PC-9 (cell line): ENCODE measurements around the gene SYT7. TPM values are rescaled to one million over a fixed set of nuclear protein-coding genes. Genes with fewer than 3 reads are reported as not detected.

Experiments
- BruUV-seq: library from RNA; stranded (reverse); fragments of 400-500 nt; replicated peaks from 2 replicates; lab custom pipeline; 2021; lab: Mats Ljungman, UMichigan
- CTCF ChIA-PET: fragments of 300-600 bp; sonication (Branson Sonifier 250); formaldehyde crosslinking; loops from one replicate; lab custom pipeline; 2022; ENCODE audit warnings: antibody characterized with exemption; lab: Charles Lee
- POLR2A ChIA-PET: fragments of 300-600 bp; sonication (Branson Sonifier 250); formaldehyde crosslinking; loops from one replicate; lab custom pipeline; 2022; ENCODE audit warnings: antibody characterized with exemption; ENCODE audit not compliant: unreplicated experiment; lab: Charles Lee
- DNase-seq, 2 experiments: peaks; one replicate each; pipeline versions ENCODE4 v3.0.0 to v3.0.0-alpha.2; 2015 to 2022; ENCODE audit warnings: mixed read lengths in 1 of 2
- H2AFZ ChIP-seq: fragments of 200-600 bp; sonication (generic); 2 replicates; pipeline ENCODE4 v1.8.1; 2017; ENCODE audit warnings: antibody characterized with exemption
- H3F3A ChIP-seq: fragments of 200-600 bp; sonication (generic); 2 replicates; pipeline ENCODE4 v1.8.1; 2017; ENCODE audit warnings: antibody characterized with exemption, mild to moderate bottlenecking, low read depth; ENCODE audit not compliant: insufficient read depth
- H3K27ac ChIP-seq: fragments of 200-600 bp; sonication (generic); 2 replicates; pipeline ENCODE4 v1.6.1; 2016; ENCODE audit warnings: mixed run types
- H3K27me3 ChIP-seq: fragments of 200-600 bp; sonication (generic); 2 replicates; pipeline ENCODE4 v1.6.1; 2016; ENCODE audit warnings: low read depth, mixed run types; ENCODE audit not compliant: insufficient read depth
- H3K36me3 ChIP-seq: fragments of 200-600 bp; sonication (generic); 2 replicates; pipeline ENCODE4 v1.6.1; 2016; ENCODE audit warnings: low read depth, mixed run types
- H3K4me1 ChIP-seq: fragments of 200-600 bp; sonication (generic); replicated peaks from 2 replicates; pipeline ENCODE4 v1.6.1; 2016; ENCODE audit warnings: mixed run types; ENCODE audit not compliant: insufficient read depth
- H3K4me2 ChIP-seq: fragments of 200-600 bp; sonication (generic); 2 replicates; pipeline ENCODE4 v1.6.1; 2017; ENCODE audit warnings: mixed run types
- H3K4me3 ChIP-seq: fragments of 200-600 bp; sonication (generic); 2 replicates; pipeline ENCODE4 v1.6.1; 2016; ENCODE audit warnings: mixed run types
- H3K79me2 ChIP-seq: fragments of 200-600 bp; sonication (generic); 2 replicates; pipeline ENCODE4 v1.6.1; 2017; ENCODE audit warnings: low read depth, mixed run types
- H3K9me2 ChIP-seq: fragments of 200-600 bp; sonication (generic); 2 replicates; pipeline ENCODE4 v1.8.1; 2017; ENCODE audit warnings: mild to moderate bottlenecking; ENCODE audit not compliant: insufficient read depth
- H3K9me3 ChIP-seq: fragments of 200-600 bp; sonication (generic); 2 replicates; pipeline ENCODE4 v1.8.1; 2016; ENCODE audit warnings: low read depth; ENCODE audit not compliant: insufficient read depth
- H4K20me1 ChIP-seq: fragments of 200-600 bp; sonication (generic); 2 replicates; pipeline ENCODE4 v1.8.1; 2017; ENCODE audit not compliant: insufficient read depth
- CTCF ChIP-seq: fragments of 200-600 bp; sonication (generic); conservative IDR thresholded peaks from 2 replicates; pipeline ENCODE4 v1.6.1; 2017; ENCODE audit warnings: mixed run types, antibody characterized with exemption, mild to moderate bottlenecking, moderate library complexity
- EZH2 ChIP-seq: fragments of 200-600 bp; sonication (generic); IDR thresholded peaks from 2 replicates; pipeline ENCODE4 v1.8.0; 2017; ENCODE audit warnings: antibody characterized with exemption, low read depth
- intact Hi-C: fragments of 100-400 bp; cut with micrococcal nuclease; formaldehyde crosslinking; loops from one replicate; pipeline ENCODE4 v1.10.0; 2022; ENCODE audit not compliant: unreplicated experiment
- total RNA-seq: library from RNA; stranded (reverse); gene quantifications from 2 replicates; pipeline ENCODE4 v1.2.3, GENCODE V29; 2021

SYT7 gene
- total RNA-seq, 1 experiment from 2014 or later: 4.0 TPM

GRCh38 chr11:61594907-61595257, 14.0 kb upstream of the SYT7 start:
- peaks cover 7% of the 10 kb centered on the region; the same call in 1 of the 2 replicates for H3K27me3 ChIP-seq
- ChIA-PET CTCF (no interaction called here), POLR2A (no interaction called here)
- intact Hi-C loops: no loop called here
- no peak overlapping the region for H2AFZ ChIP-seq
- no peaks in the 10 kb centered on the region for H4K20me1 ChIP-seq
- H3K4me3 ChIP-seq: no peak overlapping the region
- H3K4me2 ChIP-seq: no peak overlapping the region
- no peaks in the 10 kb centered on the region for H3K79me2 ChIP-seq
- no TSS peak for BruUV-seq
- TF ChIP-seq EZH2 (no peak), CTCF (no peak)
- DNase-seq: no peak
- H3F3A ChIP-seq: no peaks in the 10 kb centered on the region
- no peaks in the 10 kb centered on the region for H3K9me2 ChIP-seq
- H3K27ac ChIP-seq: no peak overlapping the region
- H3K4me1 ChIP-seq: peaks cover 10% of the 10 kb centered on the region
- H3K9me3 ChIP-seq: no peaks in the 10 kb centered on the region
- no peaks in the 10 kb centered on the region for H3K36me3 ChIP-seq

GRCh38 chr11:61593151-61593550, 12.3 kb upstream of the SYT7 start:
- no peaks in the 10 kb centered on the region for H3K36me3 ChIP-seq
- H4K20me1 ChIP-seq: no peaks in the 10 kb centered on the region
- peaks cover 14% of the 10 kb centered on the region for H3K4me1 ChIP-seq
- no peak overlapping the region for H3K27ac ChIP-seq
- H3K4me3 ChIP-seq: no peak overlapping the region
- H3K4me2 ChIP-seq: no peak overlapping the region
- no peak overlapping the region for H2AFZ ChIP-seq
- BruUV-seq: no TSS peak
- H3K27me3 ChIP-seq: peaks cover 11% of the 10 kb centered on the region; the same call in 1 of the 2 replicates
- CTCF ChIA-PET: no interaction called here
- H3K79me2 ChIP-seq: no peaks in the 10 kb centered on the region
- DNase-seq: no peak
- intact Hi-C loops: no loop called here
- no peaks in the 10 kb centered on the region for H3K9me3 ChIP-seq
- no peaks in the 10 kb centered on the region for H3F3A ChIP-seq
- no peak for TF ChIP-seq CTCF
- TF ChIP-seq EZH2: no peak
- POLR2A ChIA-PET: no interaction called here
- H3K9me2 ChIP-seq: no peaks in the 10 kb centered on the region

- Histone ChIP-seq H3K79me2 (no peaks in the 10 kb centered on the region), H3K27ac (no peak overlapping the region), H3K9me3 (no peaks in the 10 kb centered on the region), H2AFZ (no peak overlapping the region), H3K36me3 (no peaks in the 10 kb centered on the region), H3K9me2 (no peaks in the 10 kb centered on the region), H3K4me2 (no peak overlapping the region), H3K4me3 (no peak overlapping the region), H4K20me1 (no peaks in the 10 kb centered on the region), H3K27me3 (peaks cover 13% of the 10 kb centered on the region; the same call in 1 of the 2 replicates), H3F3A (no peaks in the 10 kb centered on the region), H3K4me1 (peaks cover 23% of the 10 kb centered on the region)
- intact Hi-C loops: no loop called here
- POLR2A ChIA-PET: no interaction called here
- BruUV-seq: no TSS peak
- DNase-seq: no peak
- TF ChIP-seq EZH2 (no peak), CTCF (no peak)
- CTCF ChIA-PET: no interaction called here
Observed at GRCh38 chr11:61592176-61592575, 11.3 kb upstream of the SYT7 start.
